Epithelial cell of prostate (primary cell): Measurements from ENCODE around the gene FKBP14.
"Not testable (repeated sequence)": the region's sequence is repeated elsewhere in the genome, so short reads cannot be mapped to it uniquely, and the experiment has no call there.

Experiments used
- DNase-seq: peaks from one replicate; pipeline ENCODE4 v3.0.0-alpha.2; 2011; ENCODE audit warnings: low read depth, low spot score
- H3K27ac ChIP-seq: fragments of 450-650 bp; 2 replicates; pipeline ENCODE4 v1.5.1; 2017; ENCODE audit warnings: mild to moderate bottlenecking

FKBP14 gene

DNA sequence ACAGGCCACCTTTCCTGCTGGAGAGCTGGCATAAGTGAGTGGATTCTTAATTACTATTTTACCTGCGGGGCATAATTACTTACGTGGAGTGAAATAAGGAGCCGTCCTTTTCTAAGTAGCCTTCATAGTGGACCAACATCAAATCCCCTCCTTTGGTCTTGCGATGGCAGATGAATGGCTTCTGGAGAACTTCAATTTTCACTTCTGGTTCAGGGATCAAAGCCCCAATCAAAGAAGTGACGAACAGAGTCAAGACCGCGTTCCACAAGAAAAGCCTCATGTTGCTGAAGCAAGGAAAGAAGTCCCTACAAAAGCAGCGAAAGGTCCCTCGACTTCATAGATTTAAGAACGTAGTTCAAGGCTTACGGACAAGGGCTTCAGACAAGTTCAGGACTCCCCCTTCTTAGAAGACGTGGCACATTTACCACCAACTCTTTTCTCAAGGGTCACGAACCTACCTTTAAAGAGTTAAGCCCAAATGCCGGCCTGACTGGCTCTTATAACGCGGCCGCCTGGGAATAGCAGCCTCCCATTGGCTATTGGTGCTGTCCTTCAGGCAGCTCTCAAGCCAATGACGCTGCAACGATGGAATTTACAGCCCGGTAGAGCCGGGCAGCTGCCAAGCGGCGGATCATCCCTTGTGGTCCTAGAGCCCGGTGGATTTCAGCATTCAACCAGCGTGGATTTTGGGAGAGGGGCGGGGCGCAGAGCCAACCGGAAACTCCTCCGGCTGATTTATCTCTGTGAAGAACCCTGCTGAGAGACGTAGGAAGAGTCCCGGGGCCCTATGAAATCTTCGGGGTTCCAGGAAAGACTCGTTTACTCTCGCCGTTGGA is at the start of gene FKBP14:
Gene FKBP14, minus strand, starts transcription at position 474 of the 836 bp plus-strand sequence. Its CDS starts 194 bp downstream, at position 280.
- DNase-seq, result peak; percentile 98
- H3K27ac ChIP-seq, result peak within 1 kb of the TSS; percentile 94

DNA sequence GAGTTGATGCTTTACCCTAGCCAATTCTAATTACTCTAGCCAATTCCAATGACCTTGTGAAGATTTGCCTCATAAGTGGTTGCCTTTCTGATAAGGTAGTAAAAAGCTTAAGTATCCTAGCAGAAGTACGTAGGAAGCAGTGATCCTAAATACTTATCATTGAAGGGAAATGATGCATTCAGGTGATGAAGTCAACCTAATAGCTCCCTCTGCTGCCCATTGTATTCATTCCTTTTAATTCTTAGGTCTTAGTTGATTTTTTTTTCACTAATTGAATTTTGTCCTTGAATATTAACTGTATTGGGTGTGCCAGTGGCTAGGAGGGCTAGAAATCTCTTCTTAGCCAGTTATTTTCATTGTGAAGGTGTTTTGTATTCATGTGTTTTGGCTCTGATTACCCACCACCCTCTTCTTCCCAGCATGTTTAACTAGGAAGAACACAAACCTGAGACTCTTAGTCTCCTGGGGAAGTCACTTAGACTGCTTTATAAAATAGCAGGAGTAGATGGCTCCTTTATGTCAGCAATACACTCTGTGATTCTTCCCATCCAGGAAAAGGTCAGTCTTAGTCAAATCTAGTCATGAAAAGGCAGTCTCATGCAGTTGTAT is 48.0 kb upstream of the FKBP14 start:
- H3K27ac ChIP-seq, result no peak overlapping the region
- DNase-seq, result no peak

DNA sequence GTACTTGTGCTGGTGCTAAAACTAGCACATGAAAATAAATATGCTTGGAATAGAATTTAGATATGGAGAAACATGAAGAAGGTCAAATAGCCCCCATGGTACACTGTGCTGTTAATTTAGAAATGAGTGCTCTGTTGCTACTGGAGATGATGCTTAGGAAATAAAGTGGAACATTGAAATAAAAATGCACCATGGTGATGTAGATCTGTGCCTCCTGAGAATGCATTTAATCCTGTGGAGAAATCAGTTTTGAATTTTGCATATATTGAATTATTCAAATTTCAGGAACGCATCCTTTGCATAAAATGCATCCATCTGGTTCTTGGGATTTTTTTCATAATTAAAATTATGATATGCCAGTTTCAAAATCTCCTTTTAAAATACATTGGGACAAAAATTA is 46.2 kb upstream of the FKBP14 start:
- DNase-seq, result no peak
- no peak overlapping the region for H3K27ac ChIP-seq

DNA sequence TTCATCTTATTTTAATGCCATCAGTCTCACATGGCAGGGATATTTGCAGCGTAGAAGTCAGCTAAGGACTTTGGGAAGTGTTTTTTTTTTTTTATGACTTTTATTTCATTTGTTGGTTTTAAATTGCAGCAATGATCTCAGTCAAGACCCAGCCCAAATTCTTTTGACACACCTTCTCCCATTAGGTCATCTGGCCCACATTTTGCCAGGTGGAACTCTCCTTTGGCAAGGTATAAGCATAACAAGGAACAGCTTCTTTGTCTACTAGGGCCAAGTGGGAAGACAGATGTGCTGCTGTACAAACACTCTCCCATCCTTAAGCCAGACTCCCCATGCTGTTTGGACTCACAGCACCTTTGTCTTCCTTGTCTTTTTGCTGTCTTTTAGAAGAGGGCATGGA is 43.5 kb upstream of the FKBP14 start:
- no peak overlapping the region for H3K27ac ChIP-seq
- no peak for DNase-seq

DNA sequence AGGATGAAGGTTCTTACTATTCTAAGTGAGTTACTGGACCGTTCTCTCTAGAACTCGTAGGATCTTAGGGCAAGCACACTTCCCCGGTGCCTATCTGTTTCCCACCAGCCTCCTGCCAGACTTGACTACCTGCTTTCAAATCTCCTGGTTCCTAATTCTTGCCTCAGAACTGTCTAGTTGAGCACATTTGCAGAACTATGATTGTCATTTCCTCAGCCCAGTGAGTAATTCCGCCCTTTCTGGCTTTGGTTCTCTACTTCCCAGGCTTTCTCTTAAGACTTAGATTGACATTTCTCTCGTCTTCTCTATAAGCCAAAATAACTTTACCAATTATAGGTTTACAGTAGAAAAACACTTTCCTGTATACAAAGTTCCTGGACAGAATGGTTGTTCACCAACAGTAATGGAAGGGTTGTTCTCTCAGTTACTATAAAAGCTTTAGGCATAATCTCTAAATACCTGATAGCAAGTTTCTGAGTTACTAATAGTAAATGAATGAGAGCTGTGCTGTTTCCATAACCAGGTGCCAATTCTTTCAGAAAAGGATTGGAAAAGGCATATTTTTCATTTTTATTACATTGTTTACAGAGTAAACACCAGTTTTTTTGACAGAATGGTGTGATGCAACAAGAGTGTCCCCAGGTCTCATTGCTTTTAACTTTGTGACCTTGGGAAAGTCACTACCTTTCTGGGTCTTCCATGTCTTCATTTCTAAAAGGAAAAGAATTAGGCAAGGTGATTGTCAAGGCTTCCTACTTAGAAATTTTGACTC is 42.8 kb upstream of the FKBP14 start:
- no peak for DNase-seq
- H3K27ac ChIP-seq, result no peak overlapping the region

- DNase-seq, result no peak
- H3K27ac ChIP-seq, result peak overlapping the region; percentile 4
Measured at GRCh38 chr7:30068117-30068516, 41.6 kb upstream of the FKBP14 start.

GRCh38 chr7:30066687-30067086 is 40.2 kb upstream of the FKBP14 start:
- no peak for DNase-seq
- no peak overlapping the region for H3K27ac ChIP-seq

DNA sequence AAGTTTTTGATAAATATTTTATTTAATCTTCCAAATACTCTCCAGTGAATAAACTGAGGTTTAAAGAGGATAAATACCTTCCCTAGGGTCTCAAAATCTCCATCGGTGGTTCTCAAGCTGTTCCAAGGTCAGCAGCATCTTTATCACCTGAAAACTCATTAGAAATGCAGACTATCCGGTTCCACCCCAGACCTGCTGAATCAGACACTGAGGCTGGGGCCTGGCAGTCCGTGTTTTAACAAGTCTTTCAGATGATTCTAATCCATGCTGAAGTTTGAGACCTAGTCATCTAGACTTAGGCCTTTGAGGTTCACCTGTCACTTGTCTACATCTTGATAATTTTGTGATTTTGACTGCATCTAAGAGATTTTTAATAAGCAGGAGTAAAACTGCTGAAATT is 39.2 kb upstream of the FKBP14 start:
- H3K27ac ChIP-seq, result no peak overlapping the region
- DNase-seq, result peak; percentile 24

DNA sequence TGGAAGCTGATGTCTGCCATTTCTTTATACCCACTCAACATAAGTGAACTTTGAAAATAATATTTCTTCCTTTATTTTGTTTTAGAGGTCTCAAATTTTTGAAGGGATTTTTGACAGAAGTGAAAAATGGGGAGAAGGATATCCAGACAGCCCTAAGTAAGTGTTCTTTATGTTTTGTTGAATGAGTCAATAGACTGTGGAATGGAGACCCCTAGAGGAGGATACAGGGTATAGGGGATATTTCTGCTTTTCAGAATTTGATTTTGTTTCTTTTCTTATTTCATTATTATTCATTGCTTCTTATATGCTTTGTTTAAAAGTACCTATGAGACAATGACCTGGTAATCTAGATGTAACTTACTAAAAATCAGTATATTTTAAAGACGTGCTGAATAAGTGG is 36.1 kb upstream of the FKBP14 start:
- no peak overlapping the region for H3K27ac ChIP-seq
- no peak for DNase-seq

- H3K27ac ChIP-seq, DNase-seq: not testable (repeated sequence)
Measured at GRCh38 chr7:30061786-30062185, 35.3 kb upstream of the FKBP14 start.

DNA sequence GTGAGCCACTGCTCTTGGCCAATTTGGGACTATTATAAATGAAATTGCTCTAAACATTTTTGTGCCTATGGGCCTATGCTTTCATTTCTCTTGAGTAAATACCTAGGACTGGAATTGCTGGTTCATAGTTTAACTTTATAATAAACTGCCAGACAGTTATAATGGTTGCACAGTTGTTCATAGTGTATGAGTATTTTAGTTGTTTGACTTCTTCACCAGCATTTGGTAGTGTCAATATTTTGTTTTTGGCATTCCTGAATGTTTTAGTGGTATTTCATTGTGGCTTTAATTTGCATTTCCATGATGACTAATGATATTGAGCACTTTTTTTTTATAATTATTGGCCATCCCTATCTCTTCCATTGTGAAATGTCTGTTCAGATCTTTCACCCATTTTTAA is 31.2 kb upstream of the FKBP14 start:
- H3K27ac ChIP-seq, result no peak overlapping the region
- no peak for DNase-seq

DNA sequence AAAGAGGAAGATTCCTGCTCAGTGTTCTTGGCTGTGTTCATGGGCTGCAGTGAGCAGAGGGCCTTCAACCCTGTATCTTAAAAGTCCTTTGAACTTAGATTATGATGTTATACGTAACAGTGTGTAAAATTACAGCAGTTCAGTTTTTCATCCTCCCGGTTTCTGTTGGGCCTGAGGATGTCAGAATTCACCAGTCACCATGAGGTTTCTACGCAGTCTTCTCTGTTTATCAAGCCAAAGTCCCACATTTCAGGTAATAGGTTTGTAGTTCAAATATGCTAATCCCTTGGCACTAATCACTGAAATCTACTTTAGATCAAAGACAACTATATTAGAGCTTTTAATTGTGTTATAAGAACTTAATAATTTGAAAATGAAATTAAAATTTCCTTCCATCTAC is 26.6 kb upstream of the FKBP14 start:
- H3K27ac ChIP-seq, result no peak overlapping the region
- DNase-seq, result no peak

DNA sequence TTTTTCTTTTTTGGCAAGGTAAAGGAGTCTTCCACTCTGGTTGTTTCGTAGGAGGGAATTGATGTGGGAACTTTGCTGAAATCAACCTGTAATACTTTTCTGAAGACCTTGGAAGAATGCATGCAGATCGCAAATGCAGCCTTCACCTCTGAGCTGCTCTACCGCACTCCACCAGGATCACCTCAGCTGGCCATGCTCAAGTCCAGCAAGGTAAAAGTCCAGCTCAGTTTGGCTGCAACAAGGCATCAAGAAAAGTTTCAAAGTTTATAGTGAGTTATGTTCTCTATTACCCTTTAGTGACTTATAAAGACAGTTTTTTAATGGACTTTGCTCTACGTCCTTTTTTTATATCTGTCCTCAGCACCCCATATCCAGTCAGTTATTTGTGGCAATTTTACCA is 22.7 kb upstream of the FKBP14 start:
- DNase-seq, result no peak
- no peak overlapping the region for H3K27ac ChIP-seq

DNA sequence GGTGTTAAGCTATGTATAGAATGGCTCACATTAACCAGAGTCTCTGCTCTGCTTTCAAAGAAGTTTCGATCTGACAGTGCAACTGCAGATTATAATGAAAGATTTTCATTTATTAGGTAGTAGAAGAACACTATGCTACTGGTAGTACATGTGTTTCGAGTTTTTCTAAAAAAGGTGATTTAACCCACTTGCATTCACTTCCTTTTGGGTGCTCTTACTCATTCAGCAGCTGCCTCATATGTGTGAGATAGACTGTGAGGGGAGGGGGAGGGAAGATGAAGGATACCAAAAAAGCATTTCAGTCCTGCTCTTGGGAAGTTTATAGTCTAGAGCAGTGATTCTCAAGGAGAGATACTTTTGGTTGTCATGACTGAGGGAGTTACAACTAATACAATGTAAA is 22.1 kb upstream of the FKBP14 start:
- DNase-seq, result no peak
- H3K27ac ChIP-seq, result no peak overlapping the region

GRCh38 chr7:30047124-30047523 is 20.6 kb upstream of the FKBP14 start:
- DNase-seq, result no peak
- no peak overlapping the region for H3K27ac ChIP-seq

GRCh38 chr7:30046127-30046770 is 19.7 kb upstream of the FKBP14 start:
- DNase-seq, result no peak
- H3K27ac ChIP-seq, result no peak overlapping the region

GRCh38 chr7:30041526-30042269 is 15.2 kb upstream of the FKBP14 start:
- no peak for DNase-seq

GRCh38 chr7:30040938-30041337 is 14.4 kb upstream of the FKBP14 start:
- no peak for DNase-seq
- H3K27ac ChIP-seq, result no peak overlapping the region

More at GRCh38 chr7:30041526-30042269, 15.2 kb upstream of the FKBP14 start:
- no peak overlapping the region for H3K27ac ChIP-seq

DNA sequence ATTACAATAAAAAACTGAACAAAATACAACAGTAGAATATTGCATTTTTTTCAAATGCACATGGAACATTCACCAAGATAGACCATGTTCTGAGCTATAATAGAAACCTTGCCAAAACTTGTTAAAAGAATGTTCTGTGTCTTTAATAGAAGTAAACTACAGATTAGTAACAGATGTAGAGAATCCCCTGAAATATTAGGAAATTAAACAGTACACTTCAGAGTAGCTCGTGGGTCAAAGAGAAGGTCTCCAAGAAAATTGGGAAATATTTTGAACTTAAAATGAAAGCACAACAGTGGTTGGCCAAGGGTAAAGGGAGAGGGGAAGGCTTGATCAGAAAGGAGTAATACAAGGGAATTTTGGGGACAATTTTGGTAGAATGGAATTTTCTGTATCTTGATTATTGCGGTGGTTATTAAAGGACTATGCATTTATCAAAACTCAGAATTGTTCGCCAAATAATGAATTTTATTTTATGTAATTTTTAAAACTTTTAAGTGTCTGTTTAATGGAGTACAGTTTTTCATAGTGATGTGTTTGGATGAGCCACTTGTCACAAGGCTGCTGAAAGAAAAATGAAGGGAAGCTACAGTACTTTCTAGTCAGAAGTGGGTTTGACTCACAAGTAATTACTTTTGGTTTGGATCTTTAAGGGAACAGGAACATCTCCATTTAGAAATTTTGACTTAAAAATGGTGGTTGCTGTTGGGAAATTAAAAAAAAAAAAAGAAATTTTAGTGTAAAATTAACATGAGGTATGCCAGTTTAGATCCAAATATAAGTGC is 11.9 kb upstream of the FKBP14 start:
- H3K27ac ChIP-seq, result no peak overlapping the region
- DNase-seq, result no peak
